ENCODE measurements around the gene PSMC3. TPM values are rescaled to one million over a fixed set of nuclear protein-coding genes. Genes with fewer than 3 reads are reported as not detected.

Gene PSMC3
- total and polyA plus RNA-seq, 2 experiments from 2014 or later, result 103 to 142 TPM

GRCh38 chr11:47418454-47419259, 7.6 kb downstream of the PSMC3 start:
- Histone ChIP-seq H3K4me2 (no peak overlapping the region), H3K27ac (no peak overlapping the region), H3K9me2 (replicated peaks; ENCODE audit: insufficient read depth) (no peaks in the 10 kb centered on the region), H3K4me3 (no peak overlapping the region), H2AFZ (no peak overlapping the region), H3K36me3 (replicated peaks; ENCODE audit: insufficient read depth, low read depth) (no peaks in the 10 kb centered on the region), H3K4me1 (ENCODE audit: insufficient read depth) (peaks cover 16% of the 10 kb centered on the region), H3K27me3 (no peaks in the 10 kb centered on the region), H3K9me3 (ENCODE audit: low read depth) (no peaks in the 10 kb centered on the region), H3K79me2 (no peaks in the 10 kb centered on the region), H4K20me1 (ENCODE audit: insufficient read depth, poor library complexity, severe bottlenecking) (no peaks in the 10 kb centered on the region)
- 94% methylated on average over 23 of the region's 23 CpGs for WGBS (ENCODE audit: low lambda C conversion rate, missing lambda C conversion rate)
- DNase-seq (ENCODE audit: low spot score), result no peak
- TF ChIP-seq EZH2 (IDR thresholded peaks at IDR 0.05; ENCODE audit: borderline replicate concordance) (no peak), CTCF (IDR thresholded peaks at IDR 0.05; ENCODE audit: poor library complexity) (no peak), EZH2phosphoT487 (IDR thresholded peaks at IDR 0.05; ENCODE audit: low read depth, severe bottlenecking, unreplicated experiment) (no peak)

- WGBS (ENCODE audit: low lambda C conversion rate, missing lambda C conversion rate), result 93% methylated on average over 6 of the region's 6 CpGs
- TF ChIP-seq EZH2 (IDR thresholded peaks at IDR 0.05; ENCODE audit: borderline replicate concordance), result no peak
- no peak for TF ChIP-seq EZH2phosphoT487 (IDR thresholded peaks at IDR 0.05; ENCODE audit: low read depth, severe bottlenecking, unreplicated experiment)
- no peak for TF ChIP-seq CTCF (IDR thresholded peaks at IDR 0.05; ENCODE audit: poor library complexity)
- H3K27me3 ChIP-seq, result no peaks in the 10 kb centered on the region
- no peaks in the 10 kb centered on the region for H3K36me3 ChIP-seq (replicated peaks; ENCODE audit: insufficient read depth, low read depth)
- no peak overlapping the region for H3K4me2 ChIP-seq
- no peak overlapping the region for H2AFZ ChIP-seq
- H3K27ac ChIP-seq, result no peak overlapping the region
- H3K9me3 ChIP-seq (ENCODE audit: low read depth), result no peaks in the 10 kb centered on the region
- no peaks in the 10 kb centered on the region for H3K9me2 ChIP-seq (replicated peaks; ENCODE audit: insufficient read depth)
- H4K20me1 ChIP-seq (ENCODE audit: insufficient read depth, poor library complexity, severe bottlenecking), result no peaks in the 10 kb centered on the region
- no peak for DNase-seq (ENCODE audit: low spot score)
- no peaks in the 10 kb centered on the region for H3K79me2 ChIP-seq
- peaks cover 16% of the 10 kb centered on the region for H3K4me1 ChIP-seq (ENCODE audit: insufficient read depth)
- H3K4me3 ChIP-seq, result no peak overlapping the region
Measured at GRCh38 chr11:47417712-47418111, 8.5 kb downstream of the PSMC3 start.

GRCh38 chr11:47415949-47416472, 10.2 kb downstream of the PSMC3 start:
- H3K4me1 ChIP-seq (ENCODE audit: insufficient read depth), result peaks cover 16% of the 10 kb centered on the region
- H3K79me2 ChIP-seq, result peaks cover 2% of the 10 kb centered on the region
- H3K4me2 ChIP-seq, result peak overlapping the region; percentile 57
- no peak overlapping the region for H2AFZ ChIP-seq
- no peak for TF ChIP-seq EZH2 (IDR thresholded peaks at IDR 0.05; ENCODE audit: borderline replicate concordance)
- TF ChIP-seq CTCF (IDR thresholded peaks at IDR 0.05; ENCODE audit: poor library complexity), result no peak
- no peaks in the 10 kb centered on the region for H4K20me1 ChIP-seq (ENCODE audit: insufficient read depth, poor library complexity, severe bottlenecking)
- H3K4me3 ChIP-seq, result no peak overlapping the region
- 31% methylated on average over 13 of the region's 13 CpGs for WGBS (ENCODE audit: low lambda C conversion rate, missing lambda C conversion rate)
- H3K36me3 ChIP-seq (replicated peaks; ENCODE audit: insufficient read depth, low read depth), result no peaks in the 10 kb centered on the region
- peak overlapping the region; percentile 90 for H3K27ac ChIP-seq
- H3K9me3 ChIP-seq (ENCODE audit: low read depth), result no peaks in the 10 kb centered on the region
- peak; percentile 86 for DNase-seq (ENCODE audit: low spot score)
- H3K9me2 ChIP-seq (replicated peaks; ENCODE audit: insufficient read depth), result no peaks in the 10 kb centered on the region
- no peaks in the 10 kb centered on the region for H3K27me3 ChIP-seq
